Stimulated activated naive CD8-positive, alpha-beta T cell treated with anti-CD3 and anti-CD28 coated beads, Interleukin-15, amount 100 ng/mL, for 72 hours (primary cell): Measurements from ENCODE around the gene MAN2A2.

Experiments used
- ATAC-seq: fragments of 150-1000 bp; cut with Tn5 transposase; 2 replicates; pipeline ENCODE4 v1.10.0; 2021; ENCODE audit warnings: mild to moderate bottlenecking, moderate library complexity
- DNase-seq, 2 donors: peaks; one replicate each; pipeline ENCODE4 v3.0.0; 2021 to 2022
- H3K27ac Mint-ChIP-seq, 2 donors: one replicate each; pipeline ENCODE4 v1.8.0; 2022; ENCODE audit warnings: mild to moderate bottlenecking in 2 of 2, mixed read lengths in 2 of 2, moderate library complexity in 2 of 2
- H3K27me3 Mint-ChIP-seq: one replicate; pipeline ENCODE4 v1.8.0; 2022; ENCODE audit warnings: mixed read lengths
- H3K4me1 Mint-ChIP-seq: one replicate; pipeline ENCODE4 v1.8.0; 2022; ENCODE audit warnings: mild to moderate bottlenecking, mixed read lengths
- H3K4me3 Mint-ChIP-seq, 2 donors: one replicate each; pipeline ENCODE4 v1.8.0; 2022; ENCODE audit warnings: mild to moderate bottlenecking in 2 of 2, mixed read lengths in 2 of 2, moderate library complexity in 1 of 2
- H3K9me3 Mint-ChIP-seq, 2 donors: one replicate each; pipeline ENCODE4 v1.8.0; 2022; ENCODE audit warnings: mixed read lengths in 2 of 2

Gene MAN2A2

DNA sequence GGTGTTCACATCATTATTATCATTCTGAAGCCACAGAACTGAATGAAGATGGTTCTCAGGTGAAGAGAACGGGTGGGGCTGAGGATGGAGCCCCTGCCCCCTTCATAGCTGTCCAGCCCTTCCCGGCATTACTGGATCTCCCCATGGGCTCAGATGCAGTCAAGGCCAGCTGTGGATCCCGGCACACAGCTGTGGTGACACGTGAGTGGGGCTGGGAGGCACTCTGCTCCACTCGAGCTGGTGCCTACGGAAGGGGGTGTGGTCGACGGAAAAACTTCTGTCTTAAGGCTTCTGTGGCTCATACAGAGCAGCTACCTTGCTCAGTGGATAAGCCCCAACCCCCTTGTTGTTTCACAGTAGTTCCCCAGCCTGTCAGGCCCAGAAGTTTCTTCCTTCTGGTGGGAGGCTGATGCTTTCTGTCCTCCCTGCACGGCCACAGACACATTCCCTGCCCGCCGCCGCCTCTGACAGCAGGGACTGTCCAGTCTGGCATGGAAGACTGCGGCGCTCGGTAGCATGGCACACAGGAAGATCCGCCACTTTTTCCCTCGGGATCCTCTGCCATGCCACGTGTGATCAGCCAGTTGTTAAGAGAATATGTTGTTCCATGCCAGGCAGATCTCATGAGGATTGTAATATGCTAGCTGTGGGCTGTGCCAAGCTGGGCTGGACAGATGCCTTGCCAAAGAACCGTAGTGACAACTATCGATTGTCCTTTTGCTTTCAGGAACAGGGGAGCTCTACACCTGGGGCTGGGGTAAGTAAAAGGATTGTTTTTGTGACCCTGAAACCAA is 57.4 kb downstream of the MAN2A2 start:
- Mint-ChIP-seq H3K27me3 (no peaks in the 10 kb centered on the region), H3K9me3 (no peaks in the 10 kb centered on the region), H3K4me3 (no peak overlapping the region), H3K4me1 (peaks cover 13% of the 10 kb centered on the region), H3K27ac (peak overlapping the region in 1 of 2 donors; percentile 14)
- DNase-seq (no peak), ATAC-seq (no peak)

DNA sequence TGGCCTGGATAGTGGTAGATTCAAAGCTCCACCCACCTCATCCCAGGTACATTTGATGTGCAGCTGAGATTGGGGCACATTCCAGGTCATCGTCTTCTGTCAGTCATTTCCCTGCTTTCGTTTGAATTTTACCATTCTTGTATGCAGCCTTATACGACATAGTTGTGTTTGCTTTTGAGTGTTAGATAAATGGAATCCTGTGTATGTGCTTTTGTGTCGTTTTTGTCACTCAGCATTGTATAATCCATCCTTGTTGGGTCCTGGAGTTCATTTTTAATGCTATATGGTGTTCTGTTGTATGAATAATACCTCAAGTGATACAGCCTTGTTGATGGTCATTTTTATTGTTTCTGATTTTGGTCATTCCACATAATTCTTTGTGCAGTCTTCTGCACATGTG is 58.9 kb downstream of the MAN2A2 start:
- Mint-ChIP-seq H3K27me3 (no peaks in the 10 kb centered on the region), H3K27ac (peak overlapping the region in 1 of 2 donors; percentile 40), H3K9me3 (no peaks in the 10 kb centered on the region), H3K4me1 (peaks cover 13% of the 10 kb centered on the region), H3K4me3 (no peak overlapping the region)
- ATAC-seq: no peak
- DNase-seq: no peak

DNA sequence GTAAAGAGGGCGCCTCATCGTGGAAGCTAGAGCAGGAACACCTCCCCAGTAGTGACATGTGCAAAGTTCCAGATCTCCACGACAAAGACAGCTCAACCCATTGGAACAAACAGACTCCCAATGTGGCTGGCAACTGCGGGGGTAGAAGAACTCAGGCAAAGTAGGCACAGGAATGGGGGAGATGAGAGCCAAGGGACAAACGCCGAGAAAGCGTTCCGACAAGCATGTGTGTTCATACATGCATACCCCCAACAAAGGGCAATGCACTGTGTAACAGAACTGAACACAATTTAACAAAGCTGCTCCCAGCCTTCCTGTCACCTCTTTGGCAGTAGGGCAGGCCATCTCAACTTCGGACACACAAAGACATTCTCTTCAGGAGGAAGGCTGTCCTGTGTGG is 63.2 kb downstream of the MAN2A2 start:
- Mint-ChIP-seq H3K9me3 (no peaks in the 10 kb centered on the region), H3K4me3 (no peak overlapping the region), H3K27ac (no peak overlapping the region), H3K27me3 (no peaks in the 10 kb centered on the region), H3K4me1 (no peaks in the 10 kb centered on the region)
- DNase-seq: no peak
- no peak for ATAC-seq

- H3K27ac Mint-ChIP-seq: no peak overlapping the region
- no peaks in the 10 kb centered on the region for H3K27me3 Mint-ChIP-seq
- DNase-seq (no peak), ATAC-seq (no peak)
- H3K4me1 Mint-ChIP-seq: no peaks in the 10 kb centered on the region
- H3K4me3 Mint-ChIP-seq: no peak overlapping the region
- H3K9me3 Mint-ChIP-seq: no peaks in the 10 kb centered on the region
Observed at GRCh38 chr15:90967206-90967605, 64.1 kb downstream of the MAN2A2 start.

- H3K4me1 Mint-ChIP-seq: no peaks in the 10 kb centered on the region
- H3K9me3 Mint-ChIP-seq: no peaks in the 10 kb centered on the region
- H3K27ac Mint-ChIP-seq: no peak overlapping the region
- ATAC-seq: no peak
- H3K4me3 Mint-ChIP-seq: no peak overlapping the region
- no peak for DNase-seq
- no peaks in the 10 kb centered on the region for H3K27me3 Mint-ChIP-seq
Observed at GRCh38 chr15:90968434-90968833, 65.3 kb downstream of the MAN2A2 start.

DNA sequence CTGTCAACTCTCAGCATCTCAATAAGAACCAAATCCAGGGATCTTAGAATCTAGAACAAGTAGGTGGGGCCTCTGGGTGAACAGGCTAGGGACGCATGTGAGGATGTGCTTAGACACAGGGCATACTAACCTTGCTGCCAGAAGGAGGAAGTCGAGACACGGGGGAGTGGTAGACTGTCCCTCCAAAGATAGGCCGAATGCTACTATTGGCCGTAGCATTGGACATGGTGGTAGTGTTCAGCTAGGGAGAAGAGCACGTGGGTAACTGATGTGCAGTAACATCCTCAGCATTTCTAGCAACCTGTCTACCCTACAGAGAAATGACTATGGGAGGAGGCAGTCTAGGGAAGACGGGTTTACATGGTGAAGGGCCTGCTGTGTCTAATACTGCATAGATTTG is 67.2 kb downstream of the MAN2A2 start:
- ATAC-seq (no peak), DNase-seq (no peak)
- Mint-ChIP-seq H3K27me3 (no peaks in the 10 kb centered on the region), H3K4me1 (no peaks in the 10 kb centered on the region), H3K27ac (no peak overlapping the region), H3K9me3 (no peaks in the 10 kb centered on the region), H3K4me3 (no peak overlapping the region)

GRCh38 chr15:90972133-90972532 is 69.0 kb downstream of the MAN2A2 start:
- Mint-ChIP-seq H3K4me1 (no peaks in the 10 kb centered on the region), H3K27me3 (no peaks in the 10 kb centered on the region), H3K9me3 (no peaks in the 10 kb centered on the region), H3K27ac (peak overlapping the region in 1 of 2 donors; percentile 23), H3K4me3 (no peak overlapping the region)
- ATAC-seq (no peak), DNase-seq (no peak)
